Measurements from ENCODE around the gene HAND2.

Gene HAND2

DNA sequence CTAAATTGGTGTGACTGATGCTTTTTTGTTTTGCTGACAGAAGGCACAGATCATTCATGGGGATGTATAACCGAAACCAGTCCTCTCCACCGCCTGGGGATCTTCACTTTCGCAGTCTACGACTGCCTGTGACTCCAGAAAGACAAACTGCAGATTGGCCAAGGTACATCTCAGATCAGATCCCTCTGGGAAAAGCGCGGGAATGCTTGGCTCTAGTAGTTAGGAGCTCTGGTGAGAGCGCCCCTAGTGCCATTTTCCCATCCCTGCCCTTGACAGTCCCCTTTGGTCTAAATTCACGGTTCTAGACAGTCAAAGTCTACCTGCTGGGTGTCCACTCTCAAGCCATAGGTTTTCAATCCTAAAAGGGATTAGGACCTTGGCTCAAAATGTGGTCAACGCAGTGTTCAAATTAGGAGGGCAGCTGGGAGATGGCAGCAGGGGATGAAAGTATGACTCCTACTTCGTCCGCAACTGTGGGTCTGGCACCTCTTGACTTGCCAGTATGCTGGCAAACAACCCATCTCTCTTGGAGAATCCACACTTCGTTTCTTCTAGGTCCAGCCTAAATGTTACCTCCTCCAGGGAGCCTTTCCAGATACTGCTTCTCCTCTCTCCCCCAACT, 6.9 kb upstream of the HAND2 start:
- DNase-seq (ENCODE audit: low read depth): no peak

DNA sequence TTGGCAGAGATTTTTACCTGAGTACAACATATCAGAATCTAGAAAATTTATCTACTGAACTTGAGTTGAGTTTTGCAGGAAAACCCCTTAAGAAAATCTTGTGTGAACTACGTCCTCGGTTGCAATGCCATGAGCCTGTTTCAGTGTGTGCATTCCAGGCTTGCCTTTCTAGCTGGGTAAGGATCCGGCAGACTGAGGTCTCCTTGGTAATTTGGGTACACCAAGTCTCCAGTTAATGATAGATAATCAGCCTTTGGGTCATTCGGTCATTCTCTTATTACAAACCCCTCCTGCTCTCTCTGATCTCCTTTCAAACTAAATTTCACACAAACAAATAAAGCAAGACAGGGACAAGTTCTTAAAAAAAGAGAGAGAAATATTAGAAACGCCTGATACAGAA, 5.9 kb upstream of the HAND2 start:
- no peak for DNase-seq (ENCODE audit: low read depth)

DNA sequence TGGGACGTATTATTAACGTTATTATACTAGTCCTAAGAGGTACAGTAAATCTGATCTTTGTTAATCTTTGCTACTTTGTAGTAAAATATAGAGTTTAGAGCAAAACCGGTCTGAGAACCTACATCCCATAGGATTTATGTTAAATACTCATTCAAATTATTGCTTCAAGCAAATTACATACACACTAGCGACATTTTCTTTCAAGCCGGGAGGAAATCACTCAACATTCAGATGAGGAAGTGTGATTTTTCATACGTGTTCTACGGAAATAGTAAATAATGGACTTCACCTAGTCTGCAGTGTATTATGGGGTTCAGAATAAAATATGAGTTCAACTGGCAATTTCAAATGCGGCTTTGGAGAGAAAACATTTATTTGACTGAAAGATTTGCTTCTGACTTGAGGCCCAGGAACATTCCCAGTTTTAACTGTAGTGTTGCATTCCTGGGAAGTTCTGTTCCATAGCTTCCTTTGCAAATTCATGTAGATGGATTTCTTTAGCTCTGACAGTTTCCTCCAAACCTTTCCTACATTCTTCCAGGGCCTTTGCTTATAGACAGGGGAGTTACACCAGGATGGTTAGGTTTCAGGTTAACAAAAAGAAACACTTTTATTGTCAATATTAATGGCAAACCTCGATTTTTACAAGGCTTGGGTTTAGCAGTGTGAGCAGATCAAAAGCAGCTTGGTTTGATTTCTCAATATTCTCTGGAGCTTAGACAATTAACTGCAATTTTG, 5.3 kb upstream of the HAND2 start:
- no peak for DNase-seq (ENCODE audit: low read depth)

DNA sequence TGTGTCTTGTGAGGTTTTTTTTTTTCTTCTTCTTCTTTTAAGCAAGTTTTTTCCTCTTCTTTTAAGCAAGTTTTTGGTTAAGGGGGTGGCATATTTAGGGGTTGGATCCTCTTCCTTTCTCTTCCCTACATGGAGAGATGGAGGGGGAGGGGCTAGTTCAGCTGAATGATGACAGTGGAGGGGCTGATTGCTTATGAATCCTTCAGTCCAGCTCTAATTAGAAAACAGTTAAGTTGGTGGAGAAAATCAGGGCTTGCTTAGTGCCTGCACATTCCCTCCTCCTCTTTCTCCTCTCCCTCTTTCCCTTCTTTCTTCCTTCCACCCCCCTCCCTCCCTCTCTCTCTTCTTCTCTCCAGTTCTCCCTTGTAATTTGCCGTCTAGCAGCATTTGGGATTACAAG, 4.4 kb upstream of the HAND2 start:
- DNase-seq (ENCODE audit: low read depth): no peak

DNA sequence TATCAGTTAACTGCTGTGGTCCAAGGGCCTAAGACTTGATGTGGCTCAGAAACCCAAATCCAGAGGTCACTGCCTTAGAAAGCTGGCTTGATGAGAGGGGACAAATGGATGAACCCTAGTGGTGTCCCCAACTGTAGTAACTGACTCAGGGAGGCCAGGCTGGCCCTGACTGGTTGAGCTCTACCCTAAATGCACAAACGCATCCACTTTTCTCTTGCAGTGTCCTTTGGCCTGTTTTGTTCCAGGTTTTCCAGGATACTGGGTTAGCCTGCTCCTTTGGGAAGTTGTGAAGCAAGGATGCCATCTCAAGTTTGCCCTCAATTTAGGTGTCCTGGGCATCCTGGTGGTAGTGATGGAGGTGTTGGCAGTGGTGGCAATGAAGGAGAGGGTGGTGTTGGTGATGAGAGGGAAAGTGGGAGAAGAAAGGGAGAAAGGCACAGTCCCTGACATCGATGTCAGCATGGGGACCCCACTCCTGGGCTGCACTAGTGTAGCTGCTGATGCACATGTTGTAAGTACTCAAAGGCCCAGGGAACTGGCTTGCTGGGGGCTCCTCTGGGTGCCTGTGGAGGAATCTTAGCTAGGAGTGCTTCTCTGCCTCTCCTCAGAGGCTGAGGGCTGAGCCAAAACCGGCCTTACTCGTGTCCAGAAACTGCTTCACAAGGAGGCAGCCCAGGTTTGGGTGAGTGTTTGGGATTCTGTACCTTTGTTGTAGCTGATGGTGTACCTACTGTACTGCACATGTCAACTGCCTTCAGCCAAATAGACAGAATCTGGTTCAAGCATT, 2.9 kb upstream of the HAND2 start:
- no peak for DNase-seq (ENCODE audit: low read depth)

DNA sequence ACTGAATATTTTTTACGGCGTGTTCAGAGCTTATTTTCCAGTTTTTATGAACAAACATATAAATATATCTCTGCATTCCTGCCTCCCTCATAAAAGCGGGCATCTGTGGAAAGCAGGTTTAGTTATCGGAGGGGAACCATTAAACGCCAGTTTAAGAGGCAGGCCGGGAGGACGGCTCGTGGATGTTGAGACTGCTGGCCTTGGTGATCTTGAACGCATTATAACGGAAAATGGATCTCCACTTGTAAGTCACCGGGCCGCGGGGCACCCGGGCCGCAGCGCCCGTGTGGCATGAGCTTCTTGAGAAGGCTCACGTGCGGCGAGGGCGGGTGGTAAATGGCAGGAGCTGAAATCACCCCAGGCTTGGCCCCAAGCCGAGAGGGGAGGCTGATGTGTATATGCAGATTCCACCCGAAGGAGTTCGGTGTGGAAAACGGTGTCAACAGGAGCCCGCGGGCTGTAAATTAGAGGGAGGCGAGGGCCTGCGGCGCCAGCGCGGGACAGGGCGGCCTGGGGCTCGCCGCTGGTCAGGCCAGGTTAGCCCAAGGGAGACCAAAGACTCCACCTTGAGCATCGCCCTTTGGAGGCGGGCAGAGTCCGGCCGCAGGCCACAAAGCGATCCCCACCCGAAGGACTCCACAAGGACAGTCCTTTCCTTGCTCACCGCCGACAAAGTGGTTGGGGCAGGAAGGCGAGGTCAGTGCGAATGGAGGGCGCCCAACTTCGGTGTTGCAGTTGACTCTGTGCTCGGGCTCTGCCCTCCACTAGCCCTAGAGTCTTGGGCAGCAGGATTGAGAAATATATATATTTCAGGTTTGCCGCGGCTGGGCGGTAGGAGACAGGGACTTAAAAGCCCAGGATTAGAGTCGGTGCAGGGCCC, 1.3 kb upstream of the HAND2 start:
- no peak for DNase-seq (ENCODE audit: low read depth)

DNA sequence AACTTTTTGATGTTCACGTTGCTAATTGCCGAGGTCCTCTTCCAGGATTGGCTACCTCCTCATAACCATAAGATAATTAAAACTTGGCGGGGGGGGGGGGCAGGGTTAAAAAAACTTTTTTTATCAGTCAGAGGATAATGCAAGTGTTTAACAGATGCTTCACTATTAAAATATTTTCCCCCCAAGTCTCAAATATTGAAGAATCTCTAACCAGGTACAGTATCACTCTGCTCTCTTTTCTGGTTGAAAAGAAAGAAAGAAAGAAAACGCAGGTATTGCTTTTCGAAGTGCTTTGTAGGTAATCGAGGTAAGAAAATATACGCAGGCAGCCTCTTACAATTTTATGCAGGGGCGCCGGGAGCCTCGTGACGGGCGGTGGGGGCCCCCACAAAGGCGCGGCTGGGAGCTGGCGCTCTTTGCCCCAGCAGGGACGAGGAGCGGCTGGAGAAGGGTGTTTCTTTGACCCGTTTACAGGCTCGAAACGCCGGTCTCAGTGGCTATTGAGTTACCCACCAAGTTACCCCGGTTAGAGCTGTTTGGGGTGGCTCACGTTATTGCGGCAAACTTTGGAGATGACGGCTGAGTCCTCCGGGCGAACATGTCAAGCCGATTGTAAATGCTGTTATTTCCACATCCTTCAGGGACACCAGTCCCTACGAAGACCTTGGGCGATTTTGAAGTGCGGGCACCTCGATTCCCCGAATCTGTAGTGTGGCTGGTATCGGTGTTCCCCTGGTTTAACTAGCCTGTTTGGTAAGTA, 477 bp upstream of the HAND2 start:
- DNase-seq (ENCODE audit: low read depth): no peak

DNA sequence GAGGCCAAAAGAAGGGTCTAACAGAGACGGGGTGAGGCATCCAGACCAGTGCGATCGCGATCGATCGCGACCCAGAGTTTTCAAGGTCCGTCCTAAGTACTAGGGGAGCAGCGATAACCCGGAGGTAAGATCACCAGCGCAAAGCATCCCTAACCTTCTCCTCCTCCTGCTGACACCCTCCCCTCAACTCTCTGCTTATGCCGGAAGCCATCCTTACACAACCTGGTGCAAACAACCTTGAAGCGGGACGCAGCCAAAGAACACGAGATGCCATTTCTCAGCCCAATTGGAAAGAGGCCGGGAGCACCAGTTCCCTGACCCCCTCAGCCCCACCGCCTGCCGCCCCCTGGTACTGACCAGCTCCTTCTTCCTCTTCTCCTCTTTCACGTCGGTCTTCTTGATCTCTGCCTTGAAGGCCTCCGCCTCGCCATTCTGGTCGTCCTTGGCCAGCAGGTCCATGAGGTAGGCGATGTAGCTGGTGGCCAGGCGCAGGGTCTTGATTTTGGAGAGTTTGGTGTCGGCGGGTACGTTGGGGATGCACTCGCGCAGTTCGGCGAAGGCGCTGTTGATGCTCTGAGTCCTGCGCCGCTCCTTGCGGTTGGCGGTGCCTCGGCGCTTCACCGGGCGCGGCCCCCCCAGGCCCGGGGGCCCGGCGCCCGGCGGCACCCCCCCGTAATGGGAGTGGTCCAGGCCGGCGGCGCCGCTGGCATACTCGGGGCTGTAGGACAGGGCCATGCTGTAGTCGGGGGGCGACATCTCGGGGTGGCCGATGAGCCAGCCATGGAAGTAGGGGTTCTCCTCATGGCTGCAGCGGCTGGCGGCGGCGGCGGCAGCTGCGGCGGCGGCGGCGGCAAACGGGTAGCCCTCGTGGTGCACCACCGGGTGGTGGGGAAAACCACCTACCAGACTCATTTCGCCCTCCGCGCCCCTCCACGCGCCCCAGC, 1.4 kb downstream of the HAND2 start:
- no peak for DNase-seq (ENCODE audit: low read depth)

DNA sequence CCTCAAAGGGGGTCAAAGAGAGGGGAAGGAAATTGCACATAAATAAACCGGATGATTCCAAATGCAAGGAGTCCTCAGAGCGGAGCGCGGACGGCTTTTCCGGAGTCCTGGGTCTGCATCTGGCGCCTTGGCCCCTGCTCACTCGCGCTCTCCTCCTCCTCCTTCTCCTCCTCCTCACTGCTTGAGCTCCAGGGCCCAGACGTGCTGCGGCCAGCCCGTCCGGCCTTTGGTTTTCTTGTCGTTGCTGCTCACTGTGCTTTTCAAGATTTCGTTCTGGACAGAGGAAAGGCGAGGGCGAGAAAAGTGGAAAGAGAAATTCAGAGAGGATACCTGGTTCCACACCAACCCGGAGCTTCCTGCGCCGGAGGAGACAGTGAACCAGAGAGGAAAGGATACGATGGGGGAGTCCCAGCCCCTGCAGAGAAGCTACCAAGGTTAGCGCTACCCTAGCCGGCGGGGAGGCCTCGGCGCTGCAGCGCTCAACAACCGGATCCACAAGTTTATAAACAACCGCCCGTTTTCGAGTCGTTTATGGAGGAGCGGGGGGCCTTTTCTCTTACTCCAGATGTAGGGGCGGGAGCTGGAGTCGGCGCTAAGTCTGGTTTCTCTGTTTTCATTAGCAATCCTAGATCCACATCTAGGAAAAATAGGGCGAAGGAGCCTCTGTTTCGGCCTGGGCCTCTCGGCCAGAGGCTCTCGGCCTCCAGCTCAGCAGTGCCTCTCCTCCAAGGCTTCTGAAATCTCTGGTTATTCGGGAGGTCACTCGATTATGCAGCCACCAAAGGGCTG, 2.7 kb downstream of the HAND2 start:
- no peak for DNase-seq (ENCODE audit: low read depth)

DNA sequence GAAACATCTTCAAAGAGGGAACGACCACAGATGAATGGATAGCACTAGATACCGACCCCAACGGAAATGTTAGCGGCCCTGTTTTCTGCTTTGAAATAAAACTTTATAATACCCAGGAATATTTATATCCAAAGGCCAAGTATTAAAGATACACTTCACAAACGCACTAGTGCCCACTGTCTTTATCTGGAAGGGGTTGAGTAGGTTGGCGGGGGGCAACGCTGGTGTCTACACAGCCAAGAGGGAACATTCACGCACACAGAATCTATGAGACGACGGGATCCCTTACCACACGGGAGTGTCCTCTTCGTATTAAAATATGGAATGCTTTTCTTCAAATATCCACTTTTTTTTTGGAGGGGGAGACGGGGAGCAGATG, 3.3 kb downstream of the HAND2 start:
- DNase-seq (ENCODE audit: low read depth): no peak

DNA sequence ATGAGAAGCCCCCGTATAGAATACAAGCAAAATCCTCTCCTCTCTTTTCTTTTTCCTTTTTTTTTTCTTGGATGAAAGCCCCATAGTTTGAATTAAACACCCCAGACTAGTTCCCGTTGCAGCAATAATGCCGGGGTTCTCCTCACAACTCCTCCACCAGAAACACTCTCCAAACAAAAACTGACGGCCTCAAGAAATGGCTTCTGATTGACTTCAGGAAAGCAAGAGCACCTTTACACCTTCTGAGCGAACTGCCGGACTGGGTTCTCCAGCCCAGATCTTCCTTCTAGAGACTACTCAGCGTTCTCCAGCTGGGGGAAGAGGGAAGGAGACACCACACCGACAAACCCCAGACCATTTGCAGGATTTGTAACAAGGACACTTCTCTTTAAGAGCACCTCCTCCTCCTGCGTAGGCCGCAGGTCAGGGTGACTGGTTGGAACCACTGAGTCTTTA, 4.0 kb downstream of the HAND2 start:
- DNase-seq (ENCODE audit: low read depth): no peak

DNA sequence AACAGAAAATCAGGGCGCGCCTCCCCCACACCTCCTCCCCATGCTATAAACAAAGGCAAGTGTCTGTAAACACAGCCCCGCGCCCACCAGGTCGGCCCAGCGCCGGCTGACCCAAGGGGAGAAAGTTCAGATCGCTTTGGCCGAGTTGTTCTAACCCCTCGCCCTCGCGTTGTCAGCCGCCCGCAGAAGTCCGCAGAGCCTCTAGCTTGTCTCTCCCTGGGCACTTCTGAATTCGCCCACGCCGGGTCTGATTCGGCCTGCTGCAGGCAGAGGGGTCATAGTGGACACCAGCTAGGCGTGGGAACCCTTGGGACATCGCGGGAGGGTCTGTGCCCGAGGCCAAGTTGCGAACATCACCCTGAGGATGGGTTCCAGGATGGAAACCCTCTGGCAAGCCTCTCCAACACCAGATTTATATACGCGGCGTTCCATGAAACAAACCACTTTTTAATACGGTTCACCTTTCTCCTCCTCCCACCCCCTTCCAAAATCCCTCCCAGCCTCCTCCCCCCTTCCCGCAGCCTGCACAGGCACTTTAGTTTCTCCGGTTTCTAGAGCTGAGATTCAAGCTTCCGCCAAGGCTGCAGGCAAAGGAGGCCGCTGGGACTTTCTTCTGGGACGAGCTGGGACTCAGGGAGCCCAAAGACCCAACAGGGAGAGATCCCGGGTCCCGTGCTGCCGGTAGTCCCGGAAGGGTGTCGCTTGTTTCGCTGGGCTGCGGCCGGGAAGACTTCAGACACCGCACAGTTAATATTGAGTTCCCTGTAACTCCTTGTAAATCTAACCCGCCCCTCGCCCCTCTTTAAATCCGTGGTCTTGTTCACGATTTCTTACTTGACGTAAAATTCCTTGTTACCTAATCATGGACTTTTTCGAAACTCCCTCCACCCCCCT, 4.7 kb downstream of the HAND2 start:
- DNase-seq (ENCODE audit: low read depth): no peak

DNA sequence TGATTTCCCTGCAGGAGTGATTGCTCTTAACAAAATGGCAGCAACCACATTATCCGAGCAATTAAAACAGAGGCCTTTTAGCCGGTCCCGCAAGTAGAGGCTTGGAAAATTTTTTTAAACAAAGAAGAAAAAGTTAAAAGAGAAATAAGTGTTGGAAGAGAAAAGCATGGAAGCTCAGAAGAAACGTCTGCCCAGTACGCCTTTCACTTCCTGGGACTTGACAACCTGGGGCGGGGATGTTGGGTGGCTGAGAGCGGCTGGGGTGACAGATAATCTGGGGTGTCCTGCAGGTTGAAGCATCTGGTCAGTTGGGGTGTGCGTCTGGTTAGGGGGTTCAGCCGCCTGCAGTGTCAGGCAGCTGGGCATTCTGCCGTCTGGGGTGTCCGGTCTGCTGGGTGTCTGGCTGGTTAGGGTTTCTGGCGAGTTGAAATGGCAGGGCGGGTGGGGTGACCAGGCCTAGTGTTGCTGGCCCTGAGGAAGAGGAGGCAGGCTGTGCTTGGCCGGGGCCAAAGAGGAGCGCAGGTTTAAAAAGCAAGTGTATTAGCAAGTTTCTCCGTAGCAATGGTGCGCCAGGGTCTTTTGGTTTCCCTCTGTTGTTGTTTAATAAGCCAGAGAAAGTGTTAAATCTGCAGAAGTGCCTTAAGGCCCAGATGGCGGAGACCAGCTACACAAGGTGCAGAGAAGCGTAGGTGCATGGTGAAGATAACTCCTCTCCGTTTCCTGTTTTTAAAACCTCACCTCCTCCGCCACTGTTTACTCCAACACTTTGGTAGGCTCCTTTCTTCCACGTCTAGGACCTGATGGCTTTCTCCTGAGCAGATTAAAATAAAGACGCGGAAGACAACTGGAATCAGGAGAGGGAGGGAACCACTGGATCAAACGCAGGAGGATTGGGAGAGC, 5.6 kb downstream of the HAND2 start:
- DNase-seq (ENCODE audit: low read depth): no peak

DNA sequence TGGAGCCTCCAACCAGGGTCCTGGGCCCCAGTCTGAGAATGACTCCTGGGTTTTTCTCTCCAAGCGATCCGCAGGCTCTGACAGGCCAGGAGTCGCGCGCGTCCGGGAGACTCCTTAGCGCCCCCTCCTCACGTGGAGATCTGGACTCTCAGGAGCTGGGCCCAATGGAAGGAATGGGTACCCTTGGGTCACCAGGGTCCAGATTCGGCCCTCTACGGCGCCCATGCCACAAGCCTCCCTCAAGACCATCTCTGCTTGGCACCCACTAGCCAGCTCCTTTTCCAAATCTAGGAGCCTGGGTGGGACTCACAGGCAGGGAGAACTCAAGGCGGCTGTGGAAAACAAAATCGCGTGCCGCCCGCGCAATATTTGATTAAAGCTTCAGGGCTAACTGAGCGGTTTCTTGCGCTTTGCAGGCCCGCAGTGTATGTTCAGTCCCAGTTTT, 7.1 kb downstream of the HAND2 start:
- no peak for DNase-seq (ENCODE audit: low read depth)

DNA sequence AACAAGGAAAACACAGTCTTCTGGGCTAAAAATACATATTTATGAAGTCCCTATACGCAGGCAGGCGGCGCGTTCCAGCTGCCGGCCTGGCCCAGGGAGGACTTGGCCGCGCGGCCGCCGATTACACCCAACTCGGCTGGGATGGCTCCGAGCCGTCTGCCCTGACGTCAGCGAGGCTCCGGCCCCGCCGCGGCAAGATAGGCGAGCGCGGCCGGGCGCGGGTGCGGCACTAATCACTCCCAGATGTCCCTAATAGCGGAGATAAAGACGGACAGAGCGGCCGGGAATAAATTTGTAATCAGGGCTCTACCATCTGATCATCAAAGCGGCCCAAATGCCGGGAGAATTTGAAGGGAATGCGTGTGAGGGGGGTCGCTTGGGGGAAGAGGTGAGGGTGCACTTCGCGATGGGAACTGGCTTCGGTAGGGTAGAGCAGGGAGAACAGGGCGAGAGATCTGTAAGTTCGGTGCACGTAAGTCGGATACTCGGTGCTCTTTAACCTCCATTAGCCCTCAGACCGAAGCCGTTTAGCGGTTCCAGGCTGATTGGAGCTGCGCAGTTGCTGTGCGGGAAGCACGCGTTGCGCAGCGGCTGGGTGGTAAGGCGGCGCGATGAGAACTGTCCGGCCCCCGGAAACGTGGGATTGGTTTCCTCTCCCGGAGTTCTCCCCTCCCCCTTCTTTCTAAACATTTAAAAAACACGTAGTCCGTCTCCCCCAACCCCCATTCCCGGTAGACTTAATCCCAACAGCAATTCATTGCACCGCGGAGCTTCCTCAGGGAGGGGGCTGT, 7.7 kb downstream of the HAND2 start:
- DNase-seq (ENCODE audit: low read depth): no peak

DNA sequence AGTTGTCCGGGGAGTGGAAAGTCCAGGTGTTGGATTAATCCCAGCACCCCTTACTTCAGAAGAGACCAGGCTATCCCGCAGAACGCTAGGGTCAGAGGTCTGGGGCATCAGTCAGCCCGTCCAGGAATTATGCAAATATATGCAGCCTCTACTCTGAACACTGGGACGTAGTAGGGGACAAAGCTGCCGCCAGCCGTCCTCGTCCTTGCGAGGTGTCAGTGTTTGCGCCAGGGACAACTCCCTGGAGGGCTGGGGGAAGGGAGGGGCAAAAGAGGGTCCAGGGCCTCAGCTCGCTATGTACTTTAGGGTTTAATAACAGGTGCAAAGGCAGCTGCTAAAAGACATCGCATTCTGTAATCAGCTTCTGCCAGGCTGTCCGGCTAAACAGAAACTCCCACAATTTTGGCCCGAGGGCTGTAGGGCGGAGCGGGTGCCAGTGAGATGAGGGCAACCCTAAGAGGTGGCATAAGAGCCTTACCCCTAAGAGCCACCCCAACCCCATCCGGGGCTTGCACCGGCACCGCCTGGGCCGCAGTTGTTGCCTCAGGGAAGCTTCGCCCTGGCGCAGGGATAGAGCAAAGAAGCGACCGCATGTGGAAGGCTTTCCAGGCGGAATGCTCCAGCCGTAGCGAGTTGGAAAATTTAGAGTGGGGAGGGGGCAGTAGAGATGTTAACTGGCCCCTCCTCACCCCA, 8.4 kb downstream of the HAND2 start:
- DNase-seq (ENCODE audit: low read depth): no peak

Data from CMK (cell line).